SK-N-SH (cell line): ENCODE results near the gene GPER1.

Source experiments
- CHD2 ChIP-seq: fragments of 150-350 bp; IDR thresholded peaks from 2 replicates; pipeline ENCODE4 v1.6.1; 2018; ENCODE audit warnings: low read length; ENCODE audit not compliant: partially characterized antibody
- ELF1 ChIP-seq: IDR thresholded peaks from 2 replicates; pipeline ENCODE4 v1.4.0; 2012
- EP300 ChIP-seq, 2 experiments: IDR thresholded peaks; 2 replicates each; pipeline versions ENCODE4 v1.4.0 to v1.6.1; 2012; ENCODE audit warnings: borderline replicate concordance in 1 of 2, low read depth in 1 of 2, low read length in 1 of 2
- EZH2phosphoT487 ChIP-seq: fragments of 200-600 bp; sonication (generic); IDR thresholded peaks from 2 replicates; pipeline ENCODE4 v1.6.1; 2017; ENCODE audit warnings: low read depth, mixed run types, mild to moderate bottlenecking, antibody characterized with exemption, moderate library complexity, borderline replicate concordance
- FOXJ3 ChIP-seq: sonication (generic); formaldehyde crosslinking; IDR thresholded peaks from 2 replicates; pipeline ENCODE4 v1.5.1; 2020; ENCODE audit warnings: mild to moderate bottlenecking, missing genetic modification reagents
- FOXM1 ChIP-seq: IDR thresholded peaks from 2 replicates; pipeline ENCODE4 v1.4.0; 2012; ENCODE audit warnings: low read depth, mild to moderate bottlenecking
- MXI1 ChIP-seq: IDR thresholded peaks from 2 replicates; pipeline ENCODE4 v1.6.1; 2012; ENCODE audit warnings: mild to moderate bottlenecking, low read depth, low read length, improper control_type of control experiment
- POLR2AphosphoS5 ChIP-seq: IDR thresholded peaks from 2 replicates; pipeline ENCODE4 v1.6.1; 2012; ENCODE audit warnings: low read depth, low read length
- RAD21 ChIP-seq: IDR thresholded peaks from 2 replicates; pipeline ENCODE4 v1.6.1; 2012; ENCODE audit warnings: mild to moderate bottlenecking, low read length
- RFX5 ChIP-seq: IDR thresholded peaks from 2 replicates; pipeline ENCODE4 v1.6.1; 2012; ENCODE audit warnings: mild to moderate bottlenecking, improper control_type of control experiment, low read length
- SMC3 ChIP-seq: IDR thresholded peaks from 2 replicates; pipeline ENCODE4 v1.6.1; 2012; ENCODE audit warnings: low read depth, low read length, improper control_type of control experiment
- TAF1 ChIP-seq: IDR thresholded peaks from 2 replicates; pipeline ENCODE4 v1.6.1; 2012; ENCODE audit warnings: low read depth, mild to moderate bottlenecking, low read length, moderate library complexity, borderline replicate concordance
- USF2 ChIP-seq: fragments of 150-350 bp; IDR thresholded peaks from 2 replicates; pipeline ENCODE4 v1.6.1; 2017; ENCODE audit warnings: antibody characterized with exemption, low read length, low read depth, borderline replicate concordance
- TF ChIP-seq, protein P1 (sequence below): fragments of 200-600 bp; sonication (generic); IDR thresholded peaks from 2 replicates; pipeline ENCODE4 v1.6.1; 2017; ENCODE audit warnings: antibody characterized with exemption, mild to moderate bottlenecking, moderate library complexity

DNA sequence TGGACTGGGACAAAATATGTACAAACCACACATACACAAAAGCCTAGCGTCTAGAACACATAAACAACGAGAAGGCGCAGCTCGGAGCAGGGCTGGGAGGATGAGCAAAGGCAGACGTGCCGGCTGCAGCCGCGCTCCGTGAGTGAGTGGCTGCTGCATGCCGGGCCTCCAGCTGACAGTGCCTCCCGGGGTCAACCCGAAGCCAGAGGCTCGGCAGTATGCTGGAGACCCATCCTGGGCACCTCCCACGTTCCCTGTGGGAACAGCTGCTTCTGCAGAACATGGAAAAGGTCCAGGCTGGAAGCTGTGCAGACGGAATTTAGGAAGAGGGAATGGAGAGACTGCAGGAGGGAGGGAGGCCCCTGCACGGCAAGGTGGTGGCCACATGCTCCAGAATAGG is 47.1 kb upstream of the GPER1 start:
- TF ChIP-seq, protein P1, sequence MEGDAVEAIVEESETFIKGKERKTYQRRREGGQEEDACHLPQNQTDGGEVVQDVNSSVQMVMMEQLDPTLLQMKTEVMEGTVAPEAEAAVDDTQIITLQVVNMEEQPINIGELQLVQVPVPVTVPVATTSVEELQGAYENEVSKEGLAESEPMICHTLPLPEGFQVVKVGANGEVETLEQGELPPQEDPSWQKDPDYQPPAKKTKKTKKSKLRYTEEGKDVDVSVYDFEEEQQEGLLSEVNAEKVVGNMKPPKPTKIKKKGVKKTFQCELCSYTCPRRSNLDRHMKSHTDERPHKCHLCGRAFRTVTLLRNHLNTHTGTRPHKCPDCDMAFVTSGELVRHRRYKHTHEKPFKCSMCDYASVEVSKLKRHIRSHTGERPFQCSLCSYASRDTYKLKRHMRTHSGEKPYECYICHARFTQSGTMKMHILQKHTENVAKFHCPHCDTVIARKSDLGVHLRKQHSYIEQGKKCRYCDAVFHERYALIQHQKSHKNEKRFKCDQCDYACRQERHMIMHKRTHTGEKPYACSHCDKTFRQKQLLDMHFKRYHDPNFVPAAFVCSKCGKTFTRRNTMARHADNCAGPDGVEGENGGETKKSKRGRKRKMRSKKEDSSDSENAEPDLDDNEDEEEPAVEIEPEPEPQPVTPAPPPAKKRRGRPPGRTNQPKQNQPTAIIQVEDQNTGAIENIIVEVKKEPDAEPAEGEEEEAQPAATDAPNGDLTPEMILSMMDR, result no peak
- peak; percentile 41 for TF ChIP-seq CHD2
- TF ChIP-seq TAF1, result no peak
- no peak for TF ChIP-seq SMC3
- no peak for TF ChIP-seq RAD21
- TF ChIP-seq POLR2AphosphoS5, result no peak
- no peak for TF ChIP-seq FOXM1
- no peak for TF ChIP-seq EZH2phosphoT487
- no peak for TF ChIP-seq ELF1
- TF ChIP-seq MXI1, result peak; percentile 93
- no peak for TF ChIP-seq RFX5
- TF ChIP-seq FOXJ3 (CRISPR knock-in tag), result no peak
- no peak; a peak in 1 of 4 replicates for TF ChIP-seq EP300 (IDR thresholded peaks at IDR 0.05; ENCODE audit: borderline replicate concordance in 1 of 2, low read depth in 1 of 2, low read length in 1 of 2)
- TF ChIP-seq USF2, result no peak
